ENCODE measurements around the gene GALC.
"Not testable (repeated sequence)": the region's sequence is repeated elsewhere in the genome, so short reads cannot be mapped to it uniquely, and the experiment has no call there.

DNA sequence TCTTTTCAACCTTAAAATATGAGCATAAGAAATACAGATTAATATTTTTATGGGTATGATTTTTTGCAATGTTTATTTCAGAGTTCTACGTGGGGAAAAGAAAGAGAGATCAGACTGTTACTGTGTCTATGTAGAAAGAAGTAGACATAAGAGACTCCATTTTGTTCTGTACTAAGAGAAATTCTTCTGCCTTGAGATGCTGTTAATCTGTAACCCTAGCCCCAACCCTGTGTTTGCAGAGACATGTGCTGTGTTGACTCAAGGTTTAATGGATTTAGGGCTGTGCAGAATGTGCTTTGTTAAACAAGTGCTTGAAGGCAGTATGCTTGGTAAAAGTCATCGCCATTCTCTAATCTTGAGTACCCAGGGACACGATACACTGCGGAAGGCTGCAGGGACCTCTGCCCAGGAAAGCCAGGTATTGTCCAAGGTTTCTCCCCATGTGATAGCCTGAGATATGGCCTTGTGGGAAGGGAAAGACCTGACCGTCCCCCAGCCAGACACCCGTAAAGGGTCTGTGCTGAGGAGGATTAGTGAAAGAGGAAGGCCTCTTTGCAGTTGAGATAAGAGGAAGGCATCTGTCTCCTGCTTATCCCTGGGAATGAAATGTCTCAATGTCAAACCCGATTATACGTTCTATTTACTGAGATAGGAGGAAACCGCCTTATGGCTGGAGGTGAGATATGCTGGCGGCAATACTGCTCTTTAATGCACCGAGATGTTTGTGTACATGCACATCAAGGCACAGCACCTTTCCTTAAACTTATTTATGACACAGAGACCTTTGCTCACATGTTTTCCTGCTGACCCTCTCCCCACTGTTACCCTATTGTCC is 31.5 kb upstream of the GALC start:
- TF ChIP-seq, protein P1, sequence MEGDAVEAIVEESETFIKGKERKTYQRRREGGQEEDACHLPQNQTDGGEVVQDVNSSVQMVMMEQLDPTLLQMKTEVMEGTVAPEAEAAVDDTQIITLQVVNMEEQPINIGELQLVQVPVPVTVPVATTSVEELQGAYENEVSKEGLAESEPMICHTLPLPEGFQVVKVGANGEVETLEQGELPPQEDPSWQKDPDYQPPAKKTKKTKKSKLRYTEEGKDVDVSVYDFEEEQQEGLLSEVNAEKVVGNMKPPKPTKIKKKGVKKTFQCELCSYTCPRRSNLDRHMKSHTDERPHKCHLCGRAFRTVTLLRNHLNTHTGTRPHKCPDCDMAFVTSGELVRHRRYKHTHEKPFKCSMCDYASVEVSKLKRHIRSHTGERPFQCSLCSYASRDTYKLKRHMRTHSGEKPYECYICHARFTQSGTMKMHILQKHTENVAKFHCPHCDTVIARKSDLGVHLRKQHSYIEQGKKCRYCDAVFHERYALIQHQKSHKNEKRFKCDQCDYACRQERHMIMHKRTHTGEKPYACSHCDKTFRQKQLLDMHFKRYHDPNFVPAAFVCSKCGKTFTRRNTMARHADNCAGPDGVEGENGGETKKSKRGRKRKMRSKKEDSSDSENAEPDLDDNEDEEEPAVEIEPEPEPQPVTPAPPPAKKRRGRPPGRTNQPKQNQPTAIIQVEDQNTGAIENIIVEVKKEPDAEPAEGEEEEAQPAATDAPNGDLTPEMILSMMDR (IDR thresholded peaks at IDR 0.05): not testable (repeated sequence)
- TF ChIP-seq POLR2A (IDR thresholded peaks at IDR 0.05): not testable (repeated sequence)

All from thyroid gland (tissue), 4 donors.